ENCODE results near the gene SPZ1. TPM values are rescaled to one million over a fixed set of nuclear protein-coding genes. Genes with fewer than 3 reads are reported as not detected.

The SPZ1 gene
- total and polyA plus RNA-seq, 2 of the 8 experiments (the other 6 are each of a cell fraction or from before 2014, with no cell fraction given): not detected

DNA sequence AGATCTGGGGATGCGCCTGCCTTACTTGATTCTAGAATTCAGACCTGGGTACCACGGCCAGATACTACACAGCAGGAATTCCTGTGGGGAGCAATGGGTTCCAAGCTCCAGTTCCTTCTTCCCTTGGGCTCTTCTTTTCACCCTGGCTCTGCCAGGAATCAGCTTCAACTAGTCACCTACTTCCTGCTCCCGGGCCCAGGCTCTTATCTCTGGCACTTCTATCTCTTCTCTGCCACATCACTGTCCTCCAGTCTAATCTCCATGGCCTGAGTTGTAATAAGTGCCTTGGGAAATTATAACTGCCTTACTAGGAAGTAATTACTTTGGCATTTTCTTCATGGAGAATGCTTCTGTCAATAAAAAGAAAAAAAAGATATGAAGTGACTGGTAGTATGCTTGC lies 37.7 kb upstream of the SPZ1 start:
- Histone ChIP-seq H3K14ac (ENCODE audit: insufficient read length) (no peak overlapping the region), H3K4me1 (replicated peaks in 1 of 4; ENCODE audit: control insufficient read depth in 3 of 4, insufficient read depth in 4 of 4, low read length in 3 of 4) (no peaks in the 10 kb centered on the region), H3K79me2 (ENCODE audit: control insufficient read depth in 1 of 2, insufficient read depth in 2 of 2, low read length in 2 of 2) (no peaks in the 10 kb centered on the region), H3K18ac (ENCODE audit: extremely low read depth, low read length) (no peak overlapping the region), H4K20me1 (replicated peaks in 1 of 2; ENCODE audit: control insufficient read depth in 1 of 2, insufficient read depth in 2 of 2, low read length in 2 of 2) (no peaks in the 10 kb centered on the region), H4K8ac (ENCODE audit: extremely low read depth, insufficient read depth, low read length) (no peak overlapping the region), H3K27me3 (replicated peaks in 1 of 4; ENCODE audit: control insufficient read depth in 3 of 4, extremely low read depth in 1 of 4, insufficient read depth in 3 of 4, low read length in 3 of 4) (no peaks in the 10 kb centered on the region), H2BK12ac (ENCODE audit: low read depth, low read length) (no peak overlapping the region), H3K9ac (replicated peaks in 1 of 4; ENCODE audit: extremely low read depth in 1 of 4, low read depth in 3 of 4, low read length in 3 of 4) (no peak overlapping the region), H4K5ac (ENCODE audit: insufficient read length, low read depth, low read length) (no peak overlapping the region), H2AK5ac (ENCODE audit: low read depth, low read length) (no peak overlapping the region), H2BK5ac (ENCODE audit: low read depth, low read length) (no peak overlapping the region), H3K4me3 (ENCODE audit: extremely low read depth in 1 of 4, insufficient read depth in 2 of 4, low read depth in 3 of 4, low read length in 4 of 4) (no peak overlapping the region), H3K27ac (ENCODE audit: low read depth, low read length) (no peak overlapping the region), H3K9me3 (ENCODE audit: insufficient read depth in 2 of 2, low read depth in 1 of 2, low read length in 1 of 2) (no peaks in the 10 kb centered on the region), H3K23ac (ENCODE audit: insufficient read length) (no peak overlapping the region), H2AFZ (ENCODE audit: low read length) (peak overlapping the region; percentile 14; the same call in 1 of the 2 replicates), H3K4me2 (ENCODE audit: insufficient read depth in 1 of 2, low read depth in 2 of 2, low read length in 2 of 2) (no peak overlapping the region), H3K4ac (replicated peaks; ENCODE audit: insufficient read length, low read depth, low read length) (no peak overlapping the region), H2BK15ac (ENCODE audit: low read length) (0 out of 2 replicates have a peak overlapping the region, but pooled peaks have one; percentile 8), H3K23me2 (ENCODE audit: low read depth, low read length) (no peaks in the 10 kb centered on the region), H2BK20ac (ENCODE audit: low read length) (no peak overlapping the region), H2BK120ac (replicated peaks; ENCODE audit: low read depth, low read length) (no peak overlapping the region), H4K91ac (replicated peaks; ENCODE audit: insufficient read length, low read length) (no peak overlapping the region), H3K36me3 (ENCODE audit: control insufficient read depth in 2 of 4, insufficient read depth in 4 of 4, low read length in 3 of 4) (no peaks in the 10 kb centered on the region), H3K79me1 (ENCODE audit: low read depth, low read length) (no peaks in the 10 kb centered on the region), H3K56ac (replicated peaks; ENCODE audit: insufficient read length, low read depth, low read length) (no peak overlapping the region)
- CTCF ChIA-PET (ENCODE audit: partially characterized antibody): interaction anchor here (10.0 kb wide), 1 partner anchor 190 kb away, joined by 100 read pairs; no protein-coding TSS in a partner anchor
- POLR2A ChIA-PET (ENCODE audit: partially characterized antibody): interaction anchor here (2.5 kb wide), 1 partner anchor 24 kb away, joined by 8 read pairs; no protein-coding TSS in a partner anchor
- TF ChIP-seq EZH2 (IDR thresholded peaks at IDR 0.05; ENCODE audit: low read depth, low read length, severe bottlenecking): no peak
- no peak for TF ChIP-seq SP4 (IDR thresholded peaks at IDR 0.05; ENCODE audit: low read length)
- TF ChIP-seq KDM1A (IDR thresholded peaks at IDR 0.05; ENCODE audit: borderline replicate concordance, low read length): no peak
- no peak for TF ChIP-seq RAD21 (IDR thresholded peaks at IDR 0.05 in 1 of 2, conservative IDR thresholded peaks at IDR 0.05 in 1 of 2; ENCODE audit: low read depth in 2 of 2, low read length in 2 of 2)
- TF ChIP-seq CHD2 (IDR thresholded peaks at IDR 0.05; ENCODE audit: low read length): no peak
- no peak for TF ChIP-seq EGR1 (IDR thresholded peaks at IDR 0.05; ENCODE audit: borderline replicate concordance, low read depth, low read length)
- TF ChIP-seq POLR2AphosphoS5 (IDR thresholded peaks at IDR 0.05; ENCODE audit: low read depth, low read length): no peak
- TF ChIP-seq BACH1 (IDR thresholded peaks at IDR 0.05; ENCODE audit: low read length): no peak
- TF ChIP-seq FOSL1 (IDR thresholded peaks at IDR 0.05; ENCODE audit: insufficient read depth, low read depth, low read length): no peak
- no peak for TF ChIP-seq SIN3A (conservative IDR thresholded peaks at IDR 0.05 in 1 of 2, IDR thresholded peaks at IDR 0.05 in 1 of 2; ENCODE audit: low read depth in 1 of 2, low read length in 2 of 2)
- no peak for FAIRE-seq
- DNase-seq (ENCODE audit: low read depth in 1 of 2, low spot score in 2 of 2): no peak
- WGBS, 2 experiments (ENCODE audit: extremely low coverage in 1 of 2, insufficient coverage in 1 of 2, insufficient read length in 1 of 2, insufficient replicate concordance in 2 of 2, low coverage in 1 of 2, low lambda C conversion rate in 2 of 2, missing lambda C conversion rate in 1 of 2): 90% methylated on average over 3 of the region's 3 CpGs; no CpG with 5 or more reads in 1 of the 2 experiments
